HEK293 (cell line): Measurements from ENCODE around the gene DUSP15.

Experiments
- CTCF ChIA-PET: fragments of 350-600 bp; formaldehyde crosslinking; extraction: SDS; loops from one replicate; lab custom pipeline; 2021; ENCODE audit warnings: antibody characterized with exemption; lab: Yijun Ruan, JAX
- POLR2A ChIA-PET: fragments of 300-600 bp; formaldehyde crosslinking; extraction: SDS; loops from one replicate; lab custom pipeline; 2020; ENCODE audit warnings: antibody characterized with exemption, inconsistent platforms; lab: Yijun Ruan, JAX
- H3K27ac ChIP-seq: fragments of 200-500 bp; sonication (Bioruptor generic); 2 replicates; pipeline ENCODE4 v1.5.1; 2014; ENCODE audit warnings: low read depth, low read length, control low read depth, inconsistent platforms; ENCODE audit errors: extremely low read depth
- H3K36me3 ChIP-seq, 2 experiments: fragments of 200-500 bp in 1 of 2; sonication (Bioruptor generic) in 1 of 2; 1 replicate in 1 of 2; 2 replicates in 1 of 2; pipeline ENCODE4 v1.5.1; 2014 to 2017; ENCODE audit warnings: inconsistent platforms in 2 of 2, low read length in 2 of 2; ENCODE audit not compliant: control insufficient read depth in 2 of 2, insufficient read depth in 1 of 2
- H3K4me1 ChIP-seq: fragments of 200-500 bp; sonication (Bioruptor generic); 2 replicates; pipeline ENCODE4 v1.5.1; 2014; ENCODE audit warnings: mild to moderate bottlenecking, low read length, inconsistent platforms; ENCODE audit not compliant: control insufficient read depth, insufficient read depth
- H3K4me3 ChIP-seq: 2 replicates; pipeline ENCODE4 v1.5.1; 2011; ENCODE audit warnings: low read depth, mild to moderate bottlenecking, control low read depth, low read length, moderate library complexity
- H3K9me3 ChIP-seq: fragments of 200-500 bp; sonication (Bioruptor generic); 2 replicates; pipeline ENCODE4 v1.5.1; 2014; ENCODE audit warnings: low read depth, low read length, inconsistent platforms; ENCODE audit not compliant: control insufficient read depth, insufficient read depth
- ELK4 ChIP-seq: IDR thresholded peaks from 2 replicates; pipeline ENCODE4 v1.6.1; 2011; ENCODE audit warnings: mild to moderate bottlenecking, low read depth, low read length, borderline replicate concordance
- GLI2 ChIP-seq: fragments of 450-650 bp; formaldehyde crosslinking; IDR thresholded peaks from 2 replicates; pipeline ENCODE4; 2017; ENCODE audit warnings: missing biosample characterization, missing genetic modification characterization, low read depth, borderline replicate concordance
- GLI4 ChIP-seq: fragments of 450-650 bp; formaldehyde crosslinking; IDR thresholded peaks from 2 replicates; pipeline ENCODE4 v1.5.1; 2016; ENCODE audit warnings: missing biosample characterization, missing genetic modification characterization
- PRDM4 ChIP-seq: fragments of 450-650 bp; formaldehyde crosslinking; IDR thresholded peaks from 2 replicates; pipeline ENCODE4 v1.5.1; 2017; ENCODE audit warnings: missing biosample characterization, missing genetic modification characterization
- REST ChIP-seq: fragments of 450-650 bp; formaldehyde crosslinking; IDR thresholded peaks from 2 replicates; pipeline ENCODE4 v1.5.1; 2016; ENCODE audit warnings: missing biosample characterization, missing genetic modification characterization
- ZNF157 ChIP-seq: fragments of 450-650 bp; formaldehyde crosslinking; IDR thresholded peaks from 2 replicates; pipeline ENCODE4 v1.5.1; 2016; ENCODE audit warnings: missing biosample characterization, missing genetic modification characterization
- ZNF16 ChIP-seq: fragments of 450-650 bp; formaldehyde crosslinking; IDR thresholded peaks from 2 replicates; pipeline ENCODE4 v1.5.1; 2016; ENCODE audit warnings: low read depth, missing biosample characterization, missing genetic modification characterization
- ZNF211 ChIP-seq: fragments of 450-650 bp; formaldehyde crosslinking; IDR thresholded peaks from 2 replicates; pipeline ENCODE4 v1.5.1; 2016; ENCODE audit warnings: low read depth, missing biosample characterization, missing genetic modification characterization
- ZNF26 ChIP-seq: fragments of 450-650 bp; formaldehyde crosslinking; IDR thresholded peaks from 2 replicates; pipeline ENCODE4 v1.5.1; 2016; ENCODE audit warnings: missing biosample characterization, missing genetic modification characterization
- ZNF335 ChIP-seq: fragments of 450-650 bp; formaldehyde crosslinking; conservative IDR thresholded peaks from 2 replicates; pipeline ENCODE4 v1.5.1; 2016; ENCODE audit warnings: missing biosample characterization, missing genetic modification characterization
- ZNF366 ChIP-seq: fragments of 450-650 bp; formaldehyde crosslinking; conservative IDR thresholded peaks from 2 replicates; pipeline ENCODE4 v1.5.1; 2016; ENCODE audit warnings: missing biosample characterization, missing genetic modification characterization
- ZNF394 ChIP-seq: fragments of 450-650 bp; formaldehyde crosslinking; IDR thresholded peaks from 2 replicates; pipeline ENCODE4 v1.5.1; 2016; ENCODE audit warnings: missing biosample characterization, missing genetic modification characterization, mild to moderate bottlenecking, moderate library complexity, borderline replicate concordance
- ZNF449 ChIP-seq: fragments of 450-650 bp; formaldehyde crosslinking; IDR thresholded peaks from 2 replicates; pipeline ENCODE4 v1.5.1; 2017; ENCODE audit warnings: missing biosample characterization, mild to moderate bottlenecking, missing genetic modification characterization, moderate library complexity
- ZSCAN4 ChIP-seq: fragments of 450-650 bp; formaldehyde crosslinking; IDR thresholded peaks from 2 replicates; pipeline ENCODE4 v1.5.1; 2017; ENCODE audit warnings: missing biosample characterization, missing genetic modification characterization

The DUSP15 gene

GRCh38 chr20:31816221-31816620 is 54.1 kb downstream of the DUSP15 start:
- TF ChIP-seq ZNF366 (tag by site-specific recombination) (no peak), ELK4 (no peak), REST (tag by site-specific recombination) (no peak), ZNF335 (tag by site-specific recombination) (no peak), ZNF26 (no peak), ZSCAN4 (tag by site-specific recombination) (no peak), ZNF16 (no peak), ZNF211 (tag by site-specific recombination) (no peak), ZNF157 (tag by site-specific recombination) (no peak), PRDM4 (no peak), ZNF449 (tag by site-specific recombination) (no peak), GLI4 (tag by site-specific recombination) (no peak), ZNF394 (tag by site-specific recombination) (no peak), GLI2 (tag by site-specific recombination) (no peak)

More at GRCh38 chr20:31816221-31816620, 54.1 kb downstream of the DUSP15 start:
- no peaks in the 10 kb centered on the region for H3K9me3 ChIP-seq
- H3K4me3 ChIP-seq = no peak overlapping the region
- H3K36me3 ChIP-seq = peaks cover 0 to 7% of the 10 kb centered on the region in 2 experiments; a peak in 1 of 3 replicates
- ChIA-PET CTCF (interaction anchor here (0.7 kb wide), 1 partner anchor 139 kb away, joined by 3 read pairs; no protein-coding TSS in a partner anchor), POLR2A (no interaction called here)
- H3K4me1 ChIP-seq = no peaks in the 10 kb centered on the region
- H3K27ac ChIP-seq = no peak overlapping the region
